ENCODE data around the gene IFT80.

The IFT80 gene

GRCh38 chr3:160399125-160400029, at the start of gene IFT80, which contains the start of gene SMC4:
Gene IFT80 (minus strand): TSS chr3:160399225. CDS start chr3:160384600, 14,625 bp downstream.
Gene SMC4 (plus strand): TSS chr3:160399650. CDS start chr3:160400827, 1,177 bp downstream.
- H3K27ac ChIP-seq: peak within 1 kb of the TSS; percentile 96
- no peak for TF ChIP-seq CTCF (conservative IDR thresholded peaks at IDR 0.05)

DNA sequence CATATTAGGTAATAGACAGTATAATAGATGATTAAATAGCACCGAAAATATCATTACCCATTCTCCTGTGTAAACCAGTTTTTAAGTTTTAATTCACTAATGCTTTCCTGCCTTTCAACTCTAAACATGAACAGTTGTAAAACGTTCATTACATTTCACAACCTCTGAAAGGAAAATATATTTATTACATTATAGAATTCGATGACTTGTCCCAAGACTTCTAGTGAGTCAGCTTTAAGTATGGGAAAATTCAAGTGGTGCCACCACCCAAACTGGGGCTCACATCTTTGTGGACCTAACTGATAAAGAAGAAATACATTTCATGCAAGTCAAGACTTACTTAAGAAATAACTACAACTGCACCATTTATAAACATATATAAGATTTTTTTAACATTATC, 48.5 kb upstream of the IFT80 start:
- peak overlapping the region; percentile 88; the same call in 1 of the 2 replicates for H3K27ac ChIP-seq
- no peak for TF ChIP-seq CTCF (conservative IDR thresholded peaks at IDR 0.05)

GRCh38 chr3:160446522-160447056, 47.6 kb upstream of the IFT80 start:
- no peak for TF ChIP-seq CTCF (conservative IDR thresholded peaks at IDR 0.05)
- no peak overlapping the region for H3K27ac ChIP-seq

- H3K27ac ChIP-seq: no peak overlapping the region
- TF ChIP-seq CTCF (conservative IDR thresholded peaks at IDR 0.05): no peak
Measured at GRCh38 chr3:160445854-160446253, 46.8 kb upstream of the IFT80 start.

GRCh38 chr3:160444411-160444810, 45.4 kb upstream of the IFT80 start:
- no peak overlapping the region for H3K27ac ChIP-seq
- no peak for TF ChIP-seq CTCF (conservative IDR thresholded peaks at IDR 0.05)

- no peak for TF ChIP-seq CTCF (conservative IDR thresholded peaks at IDR 0.05)
- H3K27ac ChIP-seq: no peak overlapping the region
Measured at GRCh38 chr3:160440687-160441086, 41.7 kb upstream of the IFT80 start.

GRCh38 chr3:160437083-160437455, 38.0 kb upstream of the IFT80 start:
- H3K27ac ChIP-seq: no peak overlapping the region
- TF ChIP-seq CTCF (conservative IDR thresholded peaks at IDR 0.05): no peak

Measured in VCaP (cell line).